HG03039 (cell line): ENCODE results near the gene DNLZ.
"Not testable (repeated sequence)": the region's sequence is repeated elsewhere in the genome, so short reads cannot be mapped to it uniquely, and the experiment has no call there.

Experiments used
- ATAC-seq: cut with Tn5 transposase; IDR thresholded peaks from one replicate; pipeline ENCODE4 v1.9.1; 2021; ENCODE audit warnings: mild to moderate bottlenecking, moderate library complexity; ENCODE audit not compliant: unreplicated experiment

DNLZ gene

GRCh38 chr9:136320972-136321371 is 42.6 kb downstream of the DNLZ start:
- not testable (repeated sequence) for ATAC-seq

GRCh38 chr9:136319955-136320354 is 43.6 kb downstream of the DNLZ start:
- not testable (repeated sequence) for ATAC-seq

GRCh38 chr9:136319244-136319643 is 44.3 kb downstream of the DNLZ start:
- ATAC-seq: not testable (repeated sequence)

- no peak for ATAC-seq
Measured at GRCh38 chr9:136318776-136319241, 44.7 kb downstream of the DNLZ start.

GRCh38 chr9:136318111-136318775 is 45.3 kb downstream of the DNLZ start:
- no peak for ATAC-seq

- no peak for ATAC-seq
Measured at GRCh38 chr9:136317695-136318094, 45.8 kb downstream of the DNLZ start.

- ATAC-seq: no peak
Measured at GRCh38 chr9:136316896-136317676, 46.5 kb downstream of the DNLZ start.

GRCh38 chr9:136316271-136316751 is 47.2 kb downstream of the DNLZ start:
- ATAC-seq: no peak

GRCh38 chr9:136314944-136315343 is 48.6 kb downstream of the DNLZ start:
- ATAC-seq: no peak

GRCh38 chr9:136314056-136314416 is 49.5 kb downstream of the DNLZ start:
- no peak for ATAC-seq

- ATAC-seq: no peak
Measured at GRCh38 chr9:136313111-136314055, 50.2 kb downstream of the DNLZ start.

- no peak for ATAC-seq
Measured at GRCh38 chr9:136312436-136312835, 51.1 kb downstream of the DNLZ start.

- ATAC-seq: no peak
Measured at GRCh38 chr9:136312009-136312375, 51.6 kb downstream of the DNLZ start.

GRCh38 chr9:136311051-136312008 is 52.2 kb downstream of the DNLZ start:
- no peak for ATAC-seq

GRCh38 chr9:136310273-136311030 is 53.1 kb downstream of the DNLZ start:
- ATAC-seq: no peak

- ATAC-seq: no peak
Measured at GRCh38 chr9:136309806-136310220, 53.7 kb downstream of the DNLZ start.
